SJCRH30 (cell line): ENCODE results near the gene ASAP2. TPM values are rescaled to one million over a fixed set of nuclear protein-coding genes. Genes with fewer than 3 reads are reported as not detected.
A peak's percentile ranks its signal among the peaks of the same experiment; 100 is the strongest.

Source experiments
- DNase-seq, 2 experiments: peaks; one replicate each; pipeline ENCODE4 v3.0.0-alpha.2; 2015 to 2020
- H3K27ac ChIP-seq: fragments of 250-450 bp; sonication (Bioruptor Pico); 2 replicates; pipeline ENCODE4 v1.5.1; 2020; ENCODE audit warnings: mild to moderate bottlenecking, moderate library complexity
- H3K27me3 ChIP-seq: fragments of 250-450 bp; sonication (Bioruptor Pico); 2 replicates; pipeline ENCODE4 v1.5.1; 2020; ENCODE audit warnings: mild to moderate bottlenecking, moderate library complexity
- H3K36me3 ChIP-seq: fragments of 250-450 bp; sonication (Bioruptor Pico); 2 replicates; pipeline ENCODE4 v1.5.1; 2020; ENCODE audit warnings: mild to moderate bottlenecking, moderate library complexity
- H3K4me1 ChIP-seq: fragments of 250-450 bp; sonication (Bioruptor Pico); 2 replicates; pipeline ENCODE4 v1.5.1; 2020; ENCODE audit warnings: mild to moderate bottlenecking, moderate library complexity
- H3K4me3 ChIP-seq: fragments of 250-450 bp; sonication (Bioruptor Pico); 2 replicates; pipeline ENCODE4 v1.5.1; 2020; ENCODE audit warnings: mild to moderate bottlenecking, moderate library complexity
- H3K9me3 ChIP-seq: fragments of 250-450 bp; sonication (Bioruptor Pico); replicated peaks from 2 replicates; pipeline ENCODE4 v1.5.1; 2020; ENCODE audit warnings: mild to moderate bottlenecking, moderate library complexity
- total RNA-seq: library from RNA; depleted of rRNA; stranded (reverse); fragments of >200 nt; shearing (Covaris generic); gene quantifications from 2 replicates; pipeline ENCODE4 v1.2.3, GENCODE V29; 2014

ASAP2 gene
- total RNA-seq, 1 experiment from 2014 or later: 32.6 TPM

GRCh38 chr2:9228088-9228751 is 21.6 kb downstream of the ASAP2 start:
- Histone ChIP-seq H3K4me3 (no peak overlapping the region), H3K9me3 (no peaks in the 10 kb centered on the region), H3K27ac (no peak overlapping the region), H3K36me3 (no peaks in the 10 kb centered on the region), H3K4me1 (peaks cover 9% of the 10 kb centered on the region), H3K27me3 (no peaks in the 10 kb centered on the region)
- no peak for DNase-seq

GRCh38 chr2:9228781-9229469 is 22.3 kb downstream of the ASAP2 start:
- Histone ChIP-seq H3K27me3 (no peaks in the 10 kb centered on the region), H3K4me1 (peaks cover 14% of the 10 kb centered on the region), H3K27ac (no peak overlapping the region)

GRCh38 chr2:9229470-9229820 is 22.8 kb downstream of the ASAP2 start:
- Histone ChIP-seq H3K4me3 (no peak overlapping the region), H3K4me1 (peaks cover 19% of the 10 kb centered on the region), H3K9me3 (no peaks in the 10 kb centered on the region), H3K27me3 (no peaks in the 10 kb centered on the region), H3K27ac (no peak overlapping the region), H3K36me3 (no peaks in the 10 kb centered on the region)
- no peak for DNase-seq

More at GRCh38 chr2:9228781-9229469, 22.3 kb downstream of the ASAP2 start:
- Histone ChIP-seq H3K9me3 (no peaks in the 10 kb centered on the region), H3K36me3 (no peaks in the 10 kb centered on the region), H3K4me3 (no peak overlapping the region)
- no peak for DNase-seq

- Histone ChIP-seq H3K4me1 (peaks cover 26% of the 10 kb centered on the region), H3K27me3 (no peaks in the 10 kb centered on the region), H3K36me3 (no peaks in the 10 kb centered on the region), H3K4me3 (no peak overlapping the region), H3K27ac (no peak overlapping the region), H3K9me3 (no peaks in the 10 kb centered on the region)
- no peak for DNase-seq
These were observed 23.6 kb downstream of the ASAP2 start for GRCh38 chr2:9230051-9230802.

GRCh38 chr2:9230881-9231280 is 24.3 kb downstream of the ASAP2 start:
- Histone ChIP-seq H3K4me1 (peaks cover 32% of the 10 kb centered on the region), H3K9me3 (no peaks in the 10 kb centered on the region), H3K27ac (no peak overlapping the region), H3K27me3 (no peaks in the 10 kb centered on the region), H3K4me3 (no peak overlapping the region), H3K36me3 (no peaks in the 10 kb centered on the region)
- DNase-seq: no peak

GRCh38 chr2:9231291-9232165 is 24.9 kb downstream of the ASAP2 start:
- H3K27me3 ChIP-seq: no peaks in the 10 kb centered on the region
- no peaks in the 10 kb centered on the region for H3K36me3 ChIP-seq
- H3K27ac ChIP-seq: no peak overlapping the region
- no peak overlapping the region for H3K4me3 ChIP-seq
- DNase-seq: no peak
- H3K4me1 ChIP-seq: peaks cover 38% of the 10 kb centered on the region
- H3K9me3 ChIP-seq: no peaks in the 10 kb centered on the region

GRCh38 chr2:9232166-9232479 is 25.5 kb downstream of the ASAP2 start:
- no peak for DNase-seq
- H3K27me3 ChIP-seq: no peaks in the 10 kb centered on the region
- H3K4me3 ChIP-seq: no peak overlapping the region
- no peak overlapping the region for H3K27ac ChIP-seq
- H3K36me3 ChIP-seq: no peaks in the 10 kb centered on the region
- H3K9me3 ChIP-seq: no peaks in the 10 kb centered on the region
- H3K4me1 ChIP-seq: peaks cover 42% of the 10 kb centered on the region

GRCh38 chr2:9232886-9233285 is 26.3 kb downstream of the ASAP2 start:
- Histone ChIP-seq H3K27me3 (no peaks in the 10 kb centered on the region), H3K4me3 (no peak overlapping the region), H3K9me3 (no peaks in the 10 kb centered on the region)

GRCh38 chr2:9234680-9235146 is 28.1 kb downstream of the ASAP2 start:
- peak; percentile 51 to 66 for DNase-seq
- Histone ChIP-seq H3K9me3 (no peaks in the 10 kb centered on the region), H3K27me3 (no peaks in the 10 kb centered on the region)

More at GRCh38 chr2:9232886-9233285, 26.3 kb downstream of the ASAP2 start:
- Histone ChIP-seq H3K36me3 (no peaks in the 10 kb centered on the region), H3K27ac (no peak overlapping the region), H3K4me1 (peaks cover 42% of the 10 kb centered on the region)
- DNase-seq: no peak

GRCh38 chr2:9235147-9236044 is 28.8 kb downstream of the ASAP2 start:
- H3K4me1 ChIP-seq: peaks cover 58% of the 10 kb centered on the region

More at GRCh38 chr2:9234680-9235146, 28.1 kb downstream of the ASAP2 start:
- Histone ChIP-seq H3K4me3 (peak overlapping the region; percentile 31), H3K36me3 (no peaks in the 10 kb centered on the region), H3K4me1 (peaks cover 58% of the 10 kb centered on the region), H3K27ac (peak overlapping the region; percentile 90)

GRCh38 chr2:9236045-9236344 is 29.4 kb downstream of the ASAP2 start:
- Histone ChIP-seq H3K27me3 (no peaks in the 10 kb centered on the region), H3K9me3 (no peaks in the 10 kb centered on the region; the same call in 1 of the 2 replicates), H3K4me1 (peaks cover 58% of the 10 kb centered on the region), H3K4me3 (no peak overlapping the region), H3K36me3 (no peaks in the 10 kb centered on the region; the same call in 1 of the 2 replicates), H3K27ac (peak overlapping the region; percentile 90)
- DNase-seq: no peak

More at GRCh38 chr2:9235147-9236044, 28.8 kb downstream of the ASAP2 start:
- peak; percentile 85 to 87 for DNase-seq
- H3K27me3 ChIP-seq: no peaks in the 10 kb centered on the region
- peak overlapping the region; percentile 31 for H3K4me3 ChIP-seq
- H3K27ac ChIP-seq: peak overlapping the region; percentile 90
- H3K36me3 ChIP-seq: no peaks in the 10 kb centered on the region
- no peaks in the 10 kb centered on the region for H3K9me3 ChIP-seq

GRCh38 chr2:9236867-9237266 is 30.3 kb downstream of the ASAP2 start:
- Histone ChIP-seq H3K36me3 (no peaks in the 10 kb centered on the region; the same call in 1 of the 2 replicates), H3K4me3 (no peak overlapping the region), H3K4me1 (peaks cover 58% of the 10 kb centered on the region), H3K27me3 (no peaks in the 10 kb centered on the region), H3K9me3 (no peaks in the 10 kb centered on the region; the same call in 1 of the 2 replicates), H3K27ac (no peak overlapping the region)
- DNase-seq: no peak

- H3K27ac ChIP-seq: no peak overlapping the region
- no peaks in the 10 kb centered on the region; the same call in 1 of the 2 replicates for H3K36me3 ChIP-seq
- H3K9me3 ChIP-seq: no peaks in the 10 kb centered on the region; the same call in 1 of the 2 replicates
- no peak overlapping the region for H3K4me3 ChIP-seq
- H3K27me3 ChIP-seq: no peaks in the 10 kb centered on the region
- peaks cover 54% of the 10 kb centered on the region for H3K4me1 ChIP-seq
- DNase-seq: no peak
These were observed 31.2 kb downstream of the ASAP2 start for GRCh38 chr2:9237831-9238230.
